NB4 (cell line): ENCODE data around the gene NLRP8.

ENCODE experiments used
- POLR2A ChIP-seq: IDR thresholded peaks from 2 replicates; pipeline ENCODE4 v1.6.1; 2011; ENCODE audit warnings: mild to moderate bottlenecking; ENCODE audit not compliant: insufficient read length; ENCODE audit errors: extremely low read depth
- TF ChIP-seq, protein P1 (sequence below): IDR thresholded peaks from one replicate; pipeline ENCODE4 v1.5.1; 2012; ENCODE audit warnings: low read depth, low read length

DNA sequence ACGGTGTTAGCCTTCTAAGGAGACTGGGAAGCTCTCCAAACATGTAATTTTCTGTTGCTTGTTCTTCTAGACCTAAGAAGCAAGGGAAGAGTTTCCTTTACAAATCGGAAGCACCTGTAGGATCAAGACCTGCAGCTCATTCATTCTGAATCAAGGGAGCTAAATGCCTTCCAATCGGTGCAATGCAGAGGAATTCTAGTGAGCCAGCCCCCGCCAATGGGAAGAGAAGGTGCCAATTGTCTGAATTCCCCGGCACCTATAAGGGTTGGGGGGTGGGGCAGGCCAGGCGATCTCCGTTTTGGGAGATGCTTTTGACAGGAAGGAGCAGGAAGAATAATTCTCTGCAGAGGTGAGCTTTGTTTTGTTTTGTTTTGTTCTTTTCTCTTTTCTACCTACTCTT, 8.4 kb upstream of the NLRP8 start:
- TF ChIP-seq, protein P1, sequence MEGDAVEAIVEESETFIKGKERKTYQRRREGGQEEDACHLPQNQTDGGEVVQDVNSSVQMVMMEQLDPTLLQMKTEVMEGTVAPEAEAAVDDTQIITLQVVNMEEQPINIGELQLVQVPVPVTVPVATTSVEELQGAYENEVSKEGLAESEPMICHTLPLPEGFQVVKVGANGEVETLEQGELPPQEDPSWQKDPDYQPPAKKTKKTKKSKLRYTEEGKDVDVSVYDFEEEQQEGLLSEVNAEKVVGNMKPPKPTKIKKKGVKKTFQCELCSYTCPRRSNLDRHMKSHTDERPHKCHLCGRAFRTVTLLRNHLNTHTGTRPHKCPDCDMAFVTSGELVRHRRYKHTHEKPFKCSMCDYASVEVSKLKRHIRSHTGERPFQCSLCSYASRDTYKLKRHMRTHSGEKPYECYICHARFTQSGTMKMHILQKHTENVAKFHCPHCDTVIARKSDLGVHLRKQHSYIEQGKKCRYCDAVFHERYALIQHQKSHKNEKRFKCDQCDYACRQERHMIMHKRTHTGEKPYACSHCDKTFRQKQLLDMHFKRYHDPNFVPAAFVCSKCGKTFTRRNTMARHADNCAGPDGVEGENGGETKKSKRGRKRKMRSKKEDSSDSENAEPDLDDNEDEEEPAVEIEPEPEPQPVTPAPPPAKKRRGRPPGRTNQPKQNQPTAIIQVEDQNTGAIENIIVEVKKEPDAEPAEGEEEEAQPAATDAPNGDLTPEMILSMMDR = no peak
- no peak for TF ChIP-seq POLR2A
